Measurements from ENCODE around the gene NOP14.
"Not testable (repeated sequence)": the region's sequence is repeated elsewhere in the genome, so short reads cannot be mapped to it uniquely, and the experiment has no call there.

The NOP14 gene

GRCh38 chr4:2963175-2963965 is at the start of gene NOP14, which contains the start of gene GRK4:
TSS of gene NOP14 (minus strand) at chr4:2963406. CDS start at chr4:2963319, 87 bp downstream.
TSS of gene GRK4 (plus strand) at chr4:2963571. CDS start at chr4:2964071, 500 bp downstream.
- in situ Hi-C loops (cut with HindIII; ENCODE audit: low sequenced_read_pairs): no loop called here

- in situ Hi-C loops (cut with HindIII; ENCODE audit: low sequenced_read_pairs): no loop called here
Measured at GRCh38 chr4:3011456-3012220, 48.4 kb upstream of the NOP14 start.

- in situ Hi-C loops (cut with HindIII; ENCODE audit: low sequenced_read_pairs): no loop called here
Measured at GRCh38 chr4:3010998-3011397, 47.8 kb upstream of the NOP14 start.

GRCh38 chr4:3010577-3010976 is 47.4 kb upstream of the NOP14 start:
- in situ Hi-C loops (cut with HindIII; ENCODE audit: low sequenced_read_pairs): no loop called here

- in situ Hi-C loops (cut with HindIII; ENCODE audit: low sequenced_read_pairs): no loop called here
Measured at GRCh38 chr4:3009422-3009821, 46.2 kb upstream of the NOP14 start.

GRCh38 chr4:3007724-3008123 is 44.5 kb upstream of the NOP14 start:
- in situ Hi-C loops (cut with HindIII; ENCODE audit: low sequenced_read_pairs): no loop called here

GRCh38 chr4:2996415-2996814 is 33.2 kb upstream of the NOP14 start:
- in situ Hi-C loops (cut with HindIII; ENCODE audit: low sequenced_read_pairs): no loop called here

- in situ Hi-C loops (cut with HindIII; ENCODE audit: low sequenced_read_pairs): no loop called here
Measured at GRCh38 chr4:2995546-2996265, 32.5 kb upstream of the NOP14 start.

GRCh38 chr4:2994917-2995316 is 31.7 kb upstream of the NOP14 start:
- in situ Hi-C loops (cut with HindIII; ENCODE audit: low sequenced_read_pairs): no loop called here

- in situ Hi-C loops (cut with HindIII; ENCODE audit: low sequenced_read_pairs): no loop called here
Measured at GRCh38 chr4:2991243-2991642, 28.0 kb upstream of the NOP14 start.

- in situ Hi-C loops (cut with HindIII; ENCODE audit: low sequenced_read_pairs): not testable (repeated sequence)
Measured at GRCh38 chr4:2983715-2984114, 20.5 kb upstream of the NOP14 start.

GRCh38 chr4:2982012-2982411 is 18.8 kb upstream of the NOP14 start:
- in situ Hi-C loops (cut with HindIII; ENCODE audit: low sequenced_read_pairs): no loop called here

GRCh38 chr4:2981256-2981819 is 18.1 kb upstream of the NOP14 start:
- in situ Hi-C loops (cut with HindIII; ENCODE audit: low sequenced_read_pairs): no loop called here

GRCh38 chr4:2977211-2978088 is 14.2 kb upstream of the NOP14 start:
- in situ Hi-C loops (cut with HindIII; ENCODE audit: low sequenced_read_pairs): loop anchor here (10.0 kb wide), 1 partner anchor 77 kb away; no protein-coding TSS in a partner anchor

- in situ Hi-C loops (cut with HindIII; ENCODE audit: low sequenced_read_pairs): loop anchor here (10.0 kb wide), 1 partner anchor 84 kb away; no protein-coding TSS in a partner anchor
Measured at GRCh38 chr4:2971275-2971674, 8.1 kb upstream of the NOP14 start.

GRCh38 chr4:2968381-2968780 is 5.2 kb upstream of the NOP14 start:
- in situ Hi-C loops (cut with HindIII; ENCODE audit: low sequenced_read_pairs): no loop called here

GRCh38 chr4:2965262-2965661 is 2.1 kb upstream of the NOP14 start:
- in situ Hi-C loops (cut with HindIII; ENCODE audit: low sequenced_read_pairs): no loop called here

- in situ Hi-C loops (cut with HindIII; ENCODE audit: low sequenced_read_pairs): no loop called here
Measured at GRCh38 chr4:2964706-2965258, 1.6 kb upstream of the NOP14 start.

- in situ Hi-C loops (cut with HindIII; ENCODE audit: low sequenced_read_pairs): no loop called here
Measured at GRCh38 chr4:2963966-2964471, 813 bp upstream of the NOP14 start.

Data from DLD1 (cell line).